Small intestine (tissue), 7 donors: ENCODE data around the gene LCA5. TPM values are rescaled to one million over a fixed set of nuclear protein-coding genes. Genes with fewer than 3 reads are reported as not detected.

ENCODE experiments used
- DNase-seq, 2 donors: peaks; one replicate each; pipeline versions ENCODE4 v3.0.0 to v3.0.0-alpha.2; 2013
- FAIRE-seq: peaks from 2 replicates; lab custom pipeline; 2012; peaks lifted over from hg19 to GRCh38; lab: Jason Lieb, UNC
- H3K27ac ChIP-seq, 3 donors: one replicate each; pipeline ENCODE4 v1.5.1; 2013; ENCODE audit warnings: low read length in 2 of 3, mild to moderate bottlenecking in 2 of 3, control low read depth in 1 of 3, inconsistent platforms in 1 of 3, low read depth in 1 of 3, moderate library complexity in 1 of 3
- H3K27me3 ChIP-seq, 3 donors: one replicate each; pipeline ENCODE4 v1.6.1; 2013; ENCODE audit warnings: low read length in 3 of 3, inconsistent platforms in 1 of 3; ENCODE audit not compliant: control insufficient read depth in 3 of 3, insufficient read depth in 3 of 3
- H3K36me3 ChIP-seq, 3 donors: one replicate each; pipeline ENCODE4 v1.6.1; 2013; ENCODE audit warnings: low read length in 3 of 3, inconsistent platforms in 1 of 3, low read depth in 1 of 3, mild to moderate bottlenecking in 1 of 3, moderate library complexity in 1 of 3; ENCODE audit not compliant: control insufficient read depth in 3 of 3, insufficient read depth in 2 of 3
- H3K4me1 ChIP-seq, 3 donors: one replicate each; pipeline ENCODE4 v1.6.1; 2013; ENCODE audit warnings: low read length in 2 of 3, inconsistent platforms in 1 of 3, low read depth in 1 of 3, mild to moderate bottlenecking in 1 of 3, moderate library complexity in 1 of 3; ENCODE audit not compliant: control insufficient read depth in 3 of 3, insufficient read depth in 2 of 3
- H3K4me3 ChIP-seq, 3 donors: one replicate each; pipeline ENCODE4 v1.5.1; 2013; ENCODE audit warnings: low read length in 3 of 3, control low read depth in 1 of 3, inconsistent platforms in 1 of 3, low read depth in 1 of 3, mild to moderate bottlenecking in 1 of 3, moderate library complexity in 1 of 3
- H3K9me3 ChIP-seq, 2 donors: one replicate each; pipeline ENCODE4 v1.6.1; 2013; ENCODE audit warnings: low read depth in 1 of 2, low read length in 1 of 2; ENCODE audit not compliant: control insufficient read depth in 2 of 2, insufficient read depth in 1 of 2
- WGBS, 3 donors: extraction: QIAGEN DNeasy Blood & Tissue Kit; methylation state at CpG; one replicate each; pipeline ENCODE4 v1.1.7; 2013; 5-methylcytosine and 5-hydroxymethylcytosine counted together
- polyA plus RNA-seq, 4 donors: library from polyadenylated mRNA; stranded (reverse) in 3 of 4; unstranded in 1 of 4; fragments of 200-250 nt in 3 of 4; fragments of 120-200 nt in 1 of 4; gene quantifications; one replicate each; pipeline versions ENCODE4 v1.2.1 to v1.2.3, GENCODE V29; 2013
- donor health status: healthy with polysubstance abuse.
- donor health status: control.
- donor health status: control.
- donor health status: Bipolar disorder and iron deficiency.
- donor health status: healthy.

LCA5 gene
- polyA plus RNA-seq, 4 donors = 0.27 to 3.3 (median 1.1) TPM; not detected in 1

DNA sequence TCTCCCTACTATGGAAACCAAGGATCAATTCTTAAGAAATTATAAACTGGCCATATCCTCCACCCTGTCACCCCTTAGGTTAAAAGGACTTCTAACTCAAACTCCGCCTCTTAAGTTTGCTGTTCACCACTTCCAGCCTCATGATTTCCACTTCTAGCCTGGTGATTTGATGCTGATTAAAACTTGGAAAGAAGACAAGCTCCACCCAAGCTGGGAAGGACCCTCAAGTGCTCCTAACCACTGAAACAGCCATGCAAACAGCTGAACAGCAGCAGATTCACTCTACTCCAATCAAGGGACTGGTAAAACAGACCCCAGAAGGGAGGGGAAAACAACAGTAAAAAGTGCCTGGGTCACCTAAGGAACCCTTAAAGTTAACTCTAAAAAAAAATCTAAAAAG, 10.3 kb downstream of the LCA5 start:
- FAIRE-seq (no peak), DNase-seq (no peak)
- Histone ChIP-seq H3K4me1 (peaks cover 2 to 5% (median 3%) of the 10 kb centered on the region in 3 donors), H3K36me3 (no peaks in the 10 kb centered on the region), H3K27me3 (no peaks in the 10 kb centered on the region), H3K4me3 (no peak overlapping the region), H3K9me3 (no peaks in the 10 kb centered on the region), H3K27ac (no peak overlapping the region)
- 88 to 96% (median 94%) methylated on average over 1 of the region's 1 CpG for WGBS, 3 donors

- DNase-seq (peak; percentile 6 to 70), FAIRE-seq (no peak)
- WGBS, 3 donors = 13 to 51% (median 25%) methylated on average over 12 of the region's 12 CpGs
- Histone ChIP-seq H3K4me3 (peak overlapping the region in 1 of 3 donors; percentile 1), H3K4me1 (peaks cover 2 to 5% (median 3%) of the 10 kb centered on the region in 3 donors), H3K27me3 (no peaks in the 10 kb centered on the region), H3K36me3 (no peaks in the 10 kb centered on the region), H3K9me3 (no peaks in the 10 kb centered on the region), H3K27ac (peak overlapping the region in 1 of 3 donors; percentile 15)
Observed at GRCh38 chr6:79525272-79526100, 11.7 kb downstream of the LCA5 start.

GRCh38 chr6:79524065-79524464, 13.2 kb downstream of the LCA5 start:
- FAIRE-seq = no peak
- no peaks in the 10 kb centered on the region for H3K36me3 ChIP-seq
- DNase-seq = no peak
- 67 to 84% (median 78%) methylated on average over 3 of the region's 3 CpGs for WGBS, 3 donors
- H3K4me3 ChIP-seq = no peak overlapping the region
- no peaks in the 10 kb centered on the region for H3K27me3 ChIP-seq
- H3K27ac ChIP-seq = no peak overlapping the region
- H3K9me3 ChIP-seq = no peaks in the 10 kb centered on the region
- peaks cover 2 to 5% (median 3%) of the 10 kb centered on the region in 3 donors for H3K4me1 ChIP-seq

DNA sequence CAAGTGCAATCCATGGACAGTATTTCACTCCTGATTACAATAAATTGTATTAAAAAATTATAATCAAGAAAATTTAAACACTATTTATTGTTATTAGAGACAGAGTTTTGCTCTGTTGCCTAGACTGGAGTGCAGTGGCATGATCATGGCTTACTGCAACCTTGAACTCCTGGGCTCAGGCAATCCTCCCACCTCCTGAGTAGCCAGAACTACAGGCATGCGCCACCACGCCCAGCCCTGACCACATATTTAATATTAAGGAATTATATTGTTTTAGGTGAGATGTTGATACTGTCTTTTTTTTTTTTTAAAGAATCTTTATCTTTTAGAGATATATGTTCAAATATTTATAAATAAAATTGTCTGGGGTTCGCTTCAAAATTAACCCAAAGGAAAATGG, 14.6 kb downstream of the LCA5 start:
- Histone ChIP-seq H3K27me3 (no peaks in the 10 kb centered on the region), H3K4me3 (no peak overlapping the region), H3K36me3 (no peaks in the 10 kb centered on the region), H3K9me3 (no peaks in the 10 kb centered on the region), H3K4me1 (peaks cover 2 to 5% (median 3%) of the 10 kb centered on the region in 3 donors), H3K27ac (no peak overlapping the region)
- DNase-seq = no peak
- FAIRE-seq = no peak
- WGBS, 3 donors = 94 to 96% (median 94%) methylated on average over 3 of the region's 3 CpGs

- DNase-seq = no peak
Observed at GRCh38 chr6:79520534-79520933, 16.7 kb downstream of the LCA5 start.

GRCh38 chr6:79518842-79519241, 18.4 kb downstream of the LCA5 start:
- Histone ChIP-seq H3K27ac (no peak overlapping the region), H3K4me1 (no peaks in the 10 kb centered on the region), H3K36me3 (no peaks in the 10 kb centered on the region), H3K27me3 (no peaks in the 10 kb centered on the region), H3K9me3 (no peaks in the 10 kb centered on the region), H3K4me3 (no peak overlapping the region)
- FAIRE-seq = no peak
- no peak for DNase-seq

More at GRCh38 chr6:79520534-79520933, 16.7 kb downstream of the LCA5 start:
- H3K36me3 ChIP-seq = no peaks in the 10 kb centered on the region
- no peaks in the 10 kb centered on the region for H3K27me3 ChIP-seq
- 85 to 92% (median 85%) methylated on average over 1 of the region's 1 CpG for WGBS, 3 donors
- no peak for FAIRE-seq
- no peaks in the 10 kb centered on the region for H3K9me3 ChIP-seq
- no peak overlapping the region for H3K4me3 ChIP-seq
- no peak overlapping the region for H3K27ac ChIP-seq
- H3K4me1 ChIP-seq = peaks cover 2 to 5% (median 2%) of the 10 kb centered on the region in 3 donors

DNA sequence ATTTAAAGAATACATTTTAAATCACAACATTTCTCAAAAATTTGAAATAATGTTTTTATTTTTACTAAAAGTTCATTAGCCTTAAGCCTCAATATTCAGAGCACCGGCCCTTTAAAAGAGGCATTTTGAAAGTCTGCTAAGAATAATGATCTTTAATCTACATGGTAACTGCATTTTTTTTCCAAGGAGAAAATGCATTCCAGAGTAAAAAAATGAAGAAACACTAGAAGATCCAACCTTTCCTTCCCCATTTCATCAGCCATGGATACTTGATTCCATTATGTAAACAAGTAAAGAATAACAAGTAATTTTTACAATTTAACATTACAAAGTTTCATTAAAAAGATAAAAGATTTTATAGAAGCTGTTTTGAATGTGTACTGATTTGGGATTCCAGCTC, 21.8 kb downstream of the LCA5 start:
- Histone ChIP-seq H3K4me1 (no peaks in the 10 kb centered on the region), H3K4me3 (no peak overlapping the region), H3K9me3 (no peaks in the 10 kb centered on the region), H3K36me3 (no peaks in the 10 kb centered on the region), H3K27ac (no peak overlapping the region), H3K27me3 (no peaks in the 10 kb centered on the region)
- FAIRE-seq (no peak), DNase-seq (no peak)
- 93 to 97% (median 94%) methylated on average over 1 of the region's 1 CpG for WGBS, 3 donors

GRCh38 chr6:79513111-79513510, 24.1 kb downstream of the LCA5 start:
- DNase-seq = no peak
- no peaks in the 10 kb centered on the region for H3K27me3 ChIP-seq
- WGBS, 3 donors = 87 to 91% (median 87%) methylated on average over 6 of the region's 6 CpGs
- no peaks in the 10 kb centered on the region for H3K4me1 ChIP-seq
- no peak for FAIRE-seq
- no peak overlapping the region for H3K4me3 ChIP-seq
- H3K9me3 ChIP-seq = no peaks in the 10 kb centered on the region
- H3K27ac ChIP-seq = no peak overlapping the region
- no peaks in the 10 kb centered on the region for H3K36me3 ChIP-seq
